22Rv1 (cell line): ENCODE results near the gene HECTD1.

Source experiments
- H3K27ac ChIP-seq: fragments of 450-650 bp; 2 replicates; pipeline ENCODE4 v1.5.1; 2017
- ZFX ChIP-seq: fragments of 450-650 bp; IDR thresholded peaks from 2 replicates; pipeline ENCODE4 v1.6.1; 2017; ENCODE audit warnings: antibody characterized with exemption, borderline replicate concordance
- TF ChIP-seq, protein P1 (sequence below): fragments of 450-650 bp; IDR thresholded peaks from 2 replicates; pipeline ENCODE4 v1.5.1; 2017; ENCODE audit warnings: mild to moderate bottlenecking

HECTD1 gene

DNA sequence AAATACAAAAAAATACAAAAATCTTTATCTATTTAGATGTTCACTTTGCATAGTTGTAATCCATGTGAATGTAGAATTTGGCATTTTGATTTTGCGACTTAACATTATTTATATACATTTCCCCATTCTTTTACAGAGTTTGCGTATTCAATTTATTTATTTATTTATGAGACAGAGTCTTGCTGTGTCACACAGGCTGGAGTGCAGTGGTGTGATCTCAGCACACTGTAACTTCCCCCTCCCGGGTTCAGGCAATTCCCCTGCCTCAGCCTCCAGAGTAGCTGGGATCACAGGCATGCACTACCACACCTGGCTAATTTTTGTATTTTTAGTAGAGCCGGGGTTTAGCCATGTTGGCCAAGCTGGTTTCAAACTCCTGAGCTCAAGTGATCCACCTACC is 156.1 kb downstream of the HECTD1 start:
- no peak for TF ChIP-seq ZFX
- TF ChIP-seq, protein P1, sequence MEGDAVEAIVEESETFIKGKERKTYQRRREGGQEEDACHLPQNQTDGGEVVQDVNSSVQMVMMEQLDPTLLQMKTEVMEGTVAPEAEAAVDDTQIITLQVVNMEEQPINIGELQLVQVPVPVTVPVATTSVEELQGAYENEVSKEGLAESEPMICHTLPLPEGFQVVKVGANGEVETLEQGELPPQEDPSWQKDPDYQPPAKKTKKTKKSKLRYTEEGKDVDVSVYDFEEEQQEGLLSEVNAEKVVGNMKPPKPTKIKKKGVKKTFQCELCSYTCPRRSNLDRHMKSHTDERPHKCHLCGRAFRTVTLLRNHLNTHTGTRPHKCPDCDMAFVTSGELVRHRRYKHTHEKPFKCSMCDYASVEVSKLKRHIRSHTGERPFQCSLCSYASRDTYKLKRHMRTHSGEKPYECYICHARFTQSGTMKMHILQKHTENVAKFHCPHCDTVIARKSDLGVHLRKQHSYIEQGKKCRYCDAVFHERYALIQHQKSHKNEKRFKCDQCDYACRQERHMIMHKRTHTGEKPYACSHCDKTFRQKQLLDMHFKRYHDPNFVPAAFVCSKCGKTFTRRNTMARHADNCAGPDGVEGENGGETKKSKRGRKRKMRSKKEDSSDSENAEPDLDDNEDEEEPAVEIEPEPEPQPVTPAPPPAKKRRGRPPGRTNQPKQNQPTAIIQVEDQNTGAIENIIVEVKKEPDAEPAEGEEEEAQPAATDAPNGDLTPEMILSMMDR: no peak
- H3K27ac ChIP-seq: no peak overlapping the region

DNA sequence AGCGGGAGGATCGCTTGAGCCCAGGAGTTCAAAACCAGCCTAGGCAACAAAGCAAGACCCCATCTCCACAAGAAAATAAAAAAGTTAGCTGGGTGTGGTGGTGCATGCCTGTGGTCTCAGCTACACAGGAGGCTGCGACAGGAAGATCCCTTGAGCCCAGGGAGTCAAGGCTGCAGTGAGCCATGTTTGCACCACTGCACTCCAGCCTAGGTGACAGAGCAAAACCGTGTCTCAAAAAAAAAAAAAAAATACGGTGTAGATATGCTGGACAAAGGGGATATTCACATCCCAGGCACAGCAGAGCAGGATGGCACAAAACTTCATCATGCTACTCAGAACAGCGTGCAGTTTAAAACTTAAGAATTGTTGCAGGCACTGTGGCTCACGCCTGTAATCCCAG is 156.6 kb downstream of the HECTD1 start:
- TF ChIP-seq ZFX: no peak
- TF ChIP-seq, protein P1: no peak
- H3K27ac ChIP-seq: no peak overlapping the region
